Measurements from ENCODE around the gene PSMB10. TPM values are rescaled to one million over a fixed set of nuclear protein-coding genes. Genes with fewer than 3 reads are reported as not detected.

PSMB10 gene
- total RNA-seq = 100 to 1,000 TPM in 1 of 4 donors, 10 to 100 TPM in 3; 65.6 to 100 (median 68.6) TPM

DNA sequence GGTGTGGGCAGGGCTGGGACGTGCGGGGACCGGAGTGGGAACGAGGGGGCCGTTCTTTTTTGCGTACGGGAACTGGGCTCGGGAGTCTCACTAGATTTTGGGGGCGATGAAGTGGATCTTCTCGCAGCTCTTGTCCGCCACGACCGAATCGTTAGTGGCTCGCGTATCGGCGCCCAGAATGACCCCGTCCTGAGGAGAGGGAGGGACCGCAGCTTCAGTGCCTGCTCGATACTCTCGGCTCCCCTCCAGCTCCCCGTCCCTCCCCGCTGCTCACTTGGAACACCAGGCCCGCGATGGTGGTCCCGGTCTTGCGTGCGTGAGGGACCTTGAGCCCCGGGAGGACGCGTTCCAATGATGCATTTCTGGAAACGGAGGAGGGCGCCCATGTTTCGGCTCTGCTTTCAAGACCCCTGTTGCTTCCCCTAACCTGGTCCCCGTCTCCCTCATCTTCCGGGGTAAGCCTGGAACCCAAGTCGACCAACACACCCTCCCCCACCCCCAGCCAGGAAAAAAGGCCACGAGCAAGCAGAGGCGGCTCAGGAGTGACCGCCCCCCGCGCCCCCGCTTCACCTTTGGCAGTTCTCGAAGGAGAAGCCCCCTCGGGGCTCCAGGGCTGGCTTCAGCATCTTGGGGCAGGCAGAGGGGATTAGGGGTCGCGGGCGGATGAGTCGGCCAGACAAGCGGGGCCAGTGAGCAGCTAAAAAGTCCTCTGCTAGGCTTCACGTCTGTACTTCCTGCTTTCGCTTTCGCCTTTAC is at the start of gene PSMB10:
Gene PSMB10, minus strand, starts transcription at position 727 of the 756 bp plus-strand sequence. Its CDS starts 101 bp downstream, at position 626.
- Histone ChIP-seq H3K27me3 (no peaks in the 10 kb centered on the region), H3K9me3 (no peaks in the 10 kb centered on the region), H3K27ac (peak within 1 kb of the TSS; percentile 90 to 97 (median 96)), H3K36me3 (no peaks in the 10 kb centered on the region), H3K4me1 (peaks cover 22 to 25% (median 23%) of the 10 kb centered on the region in 4 donors), H3K4me3 (peak within 1 kb of the TSS; percentile 71 to 86 (median 74))
- in situ Hi-C loops (cut with MboI; ENCODE audit: low pct_ligation_motif_present in 1 of 4, low pct_unique_long_range_greater_than_20kb in 1 of 4, low sequenced_read_pairs in 3 of 4) = no loop called here
- no peak for DNase-seq
- TF ChIP-seq, protein P1, sequence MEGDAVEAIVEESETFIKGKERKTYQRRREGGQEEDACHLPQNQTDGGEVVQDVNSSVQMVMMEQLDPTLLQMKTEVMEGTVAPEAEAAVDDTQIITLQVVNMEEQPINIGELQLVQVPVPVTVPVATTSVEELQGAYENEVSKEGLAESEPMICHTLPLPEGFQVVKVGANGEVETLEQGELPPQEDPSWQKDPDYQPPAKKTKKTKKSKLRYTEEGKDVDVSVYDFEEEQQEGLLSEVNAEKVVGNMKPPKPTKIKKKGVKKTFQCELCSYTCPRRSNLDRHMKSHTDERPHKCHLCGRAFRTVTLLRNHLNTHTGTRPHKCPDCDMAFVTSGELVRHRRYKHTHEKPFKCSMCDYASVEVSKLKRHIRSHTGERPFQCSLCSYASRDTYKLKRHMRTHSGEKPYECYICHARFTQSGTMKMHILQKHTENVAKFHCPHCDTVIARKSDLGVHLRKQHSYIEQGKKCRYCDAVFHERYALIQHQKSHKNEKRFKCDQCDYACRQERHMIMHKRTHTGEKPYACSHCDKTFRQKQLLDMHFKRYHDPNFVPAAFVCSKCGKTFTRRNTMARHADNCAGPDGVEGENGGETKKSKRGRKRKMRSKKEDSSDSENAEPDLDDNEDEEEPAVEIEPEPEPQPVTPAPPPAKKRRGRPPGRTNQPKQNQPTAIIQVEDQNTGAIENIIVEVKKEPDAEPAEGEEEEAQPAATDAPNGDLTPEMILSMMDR (IDR thresholded peaks at IDR 0.05) = no peak
- no peak for TF ChIP-seq EP300 (IDR thresholded peaks at IDR 0.05; ENCODE audit: low read depth)
- peak; percentile 71 to 90 (median 90) for TF ChIP-seq POLR2AphosphoS5 (IDR thresholded peaks at IDR 0.05)
- TF ChIP-seq POLR2A (IDR thresholded peaks at IDR 0.05) = peak; percentile 85
- 0% methylated on average over 5 to 53 of the region's 54 CpGs for WGBS, 2 donors (ENCODE audit: low coverage in 1 of 2)
- intact Hi-C loops (cut with DNase I; ENCODE audit: low total_unique reads) = no loop called here

DNA sequence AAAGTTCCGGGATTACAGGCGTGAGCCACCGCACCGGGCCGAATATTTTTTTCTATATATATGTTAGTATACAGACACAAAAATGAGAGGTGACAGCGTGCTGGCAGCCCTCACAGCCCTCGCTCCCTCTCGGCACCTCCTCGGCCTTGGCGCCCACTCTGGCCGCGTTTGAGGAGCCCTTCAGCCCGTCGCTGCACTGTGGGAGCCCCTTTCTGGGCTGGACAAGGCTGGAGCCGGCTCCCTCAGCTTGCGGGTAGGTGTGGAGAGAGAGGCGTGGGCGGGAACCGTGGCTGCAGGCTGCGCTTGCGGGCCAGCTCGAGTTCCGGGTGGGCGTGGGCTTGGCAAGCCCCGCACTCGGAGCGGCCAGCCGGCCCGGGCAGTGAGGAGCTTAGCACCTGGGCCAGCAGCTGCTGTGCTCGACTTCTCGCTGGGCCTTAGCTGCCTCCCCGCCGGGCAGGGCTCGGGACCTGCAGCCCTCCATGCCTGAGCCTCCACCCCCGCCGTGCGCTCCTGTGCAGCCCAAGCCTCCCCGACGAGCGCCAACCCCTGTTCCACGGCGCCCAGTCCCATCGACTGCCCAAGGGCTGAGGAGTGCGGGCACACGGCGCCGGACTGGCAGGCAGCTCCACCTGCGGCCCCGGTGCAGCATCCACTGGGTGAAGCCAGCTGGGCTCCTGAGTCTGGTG is 45.5 kb upstream of the PSMB10 start:
- WGBS, 2 donors (ENCODE audit: low coverage in 1 of 2) = 89 to 97% methylated on average over 4 to 40 of the region's 49 CpGs
- H3K4me1 ChIP-seq = peaks cover 0 to 20% (median 0%) of the 10 kb centered on the region in 4 donors
- no peaks in the 10 kb centered on the region for H3K9me3 ChIP-seq
- no peaks in the 10 kb centered on the region for H3K36me3 ChIP-seq
- H3K4me3 ChIP-seq = no peak overlapping the region
- no peak for DNase-seq
- TF ChIP-seq, protein P1 (IDR thresholded peaks at IDR 0.05) = no peak
- TF ChIP-seq EP300 (IDR thresholded peaks at IDR 0.05; ENCODE audit: low read depth) (no peak), POLR2A (IDR thresholded peaks at IDR 0.05) (no peak), POLR2AphosphoS5 (IDR thresholded peaks at IDR 0.05) (no peak)
- intact Hi-C loops (cut with DNase I; ENCODE audit: low total_unique reads) (no loop called here), in situ Hi-C loops (cut with MboI; ENCODE audit: low pct_ligation_motif_present in 1 of 4, low pct_unique_long_range_greater_than_20kb in 1 of 4, low sequenced_read_pairs in 3 of 4) (no loop called here)
- no peak overlapping the region for H3K27ac ChIP-seq
- H3K27me3 ChIP-seq = no peaks in the 10 kb centered on the region

DNA sequence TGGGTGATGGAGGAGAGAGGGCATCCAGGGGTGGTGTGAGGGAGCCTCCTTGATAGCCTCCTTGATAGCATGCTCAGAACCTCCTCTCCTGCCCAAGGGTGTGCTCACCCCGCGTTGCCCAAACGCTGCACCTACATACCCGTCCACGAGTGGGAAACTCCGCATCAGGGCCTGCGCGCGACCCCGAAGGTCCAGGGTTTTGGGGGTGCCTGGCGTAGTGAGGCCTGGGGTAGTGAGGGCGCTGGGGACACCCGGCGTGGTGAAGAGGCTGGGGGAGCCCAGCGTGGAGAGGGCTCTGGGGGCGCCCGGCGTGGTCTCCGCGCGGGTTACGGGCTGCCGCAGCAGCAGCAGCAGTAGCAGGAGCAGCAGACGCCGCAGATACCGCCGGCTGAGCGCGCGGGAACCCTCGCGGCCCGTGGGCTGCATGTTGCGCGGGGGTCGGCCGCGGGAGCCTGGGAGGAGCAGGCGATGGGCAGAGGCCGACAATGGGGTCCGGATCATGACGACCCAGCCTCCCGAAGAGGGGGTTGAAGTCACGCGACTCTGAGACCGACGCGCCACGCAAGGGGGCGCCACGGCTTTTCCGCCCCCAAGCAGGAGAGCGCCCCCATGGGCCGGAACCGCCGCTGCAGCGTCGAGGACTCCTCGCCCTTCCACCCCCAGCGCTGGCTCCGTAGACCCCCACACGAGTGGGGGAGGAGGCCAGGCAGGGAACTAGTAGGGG is 43.5 kb upstream of the PSMB10 start, which contains the start of gene DPEP3:
Gene DPEP3, minus strand, starts transcription at position 545 of the 724 bp plus-strand sequence. Its CDS starts 119 bp downstream, at position 426.
- Histone ChIP-seq H3K27ac (no peak within 1 kb of the TSS), H3K27me3 (no peaks in the 10 kb centered on the region), H3K4me1 (peaks cover 0 to 13% (median 0%) of the 10 kb centered on the region in 4 donors), H3K4me3 (no peak within 1 kb of the TSS), H3K36me3 (no peaks in the 10 kb centered on the region), H3K9me3 (no peaks in the 10 kb centered on the region)
- intact Hi-C loops (cut with DNase I; ENCODE audit: low total_unique reads) (no loop called here), in situ Hi-C loops (cut with MboI; ENCODE audit: low pct_ligation_motif_present in 1 of 4, low pct_unique_long_range_greater_than_20kb in 1 of 4, low sequenced_read_pairs in 3 of 4) (no loop called here)
- no peak for TF ChIP-seq POLR2AphosphoS5 (IDR thresholded peaks at IDR 0.05)
- TF ChIP-seq, protein P1 (IDR thresholded peaks at IDR 0.05) = peak in 1 of 5 experiments; percentile 8
- DNase-seq = no peak
- 87 to 100% methylated on average over 5 to 62 of the region's 62 CpGs for WGBS, 2 donors (ENCODE audit: low coverage in 1 of 2)
